GM10266 (cell line): ENCODE results near the gene RINT1.

Source experiments
- DNase-seq: peaks from one replicate; pipeline ENCODE4 v3.0.0; 2012; ENCODE audit errors: extremely low spot score
- TF ChIP-seq, protein P1 (sequence below): IDR thresholded peaks from 2 replicates; pipeline ENCODE4 v1.5.1; 2012; ENCODE audit warnings: mild to moderate bottlenecking, low read depth; ENCODE audit not compliant: control insufficient read depth, insufficient read depth; ENCODE audit errors: missing control alignments

The RINT1 gene

DNA sequence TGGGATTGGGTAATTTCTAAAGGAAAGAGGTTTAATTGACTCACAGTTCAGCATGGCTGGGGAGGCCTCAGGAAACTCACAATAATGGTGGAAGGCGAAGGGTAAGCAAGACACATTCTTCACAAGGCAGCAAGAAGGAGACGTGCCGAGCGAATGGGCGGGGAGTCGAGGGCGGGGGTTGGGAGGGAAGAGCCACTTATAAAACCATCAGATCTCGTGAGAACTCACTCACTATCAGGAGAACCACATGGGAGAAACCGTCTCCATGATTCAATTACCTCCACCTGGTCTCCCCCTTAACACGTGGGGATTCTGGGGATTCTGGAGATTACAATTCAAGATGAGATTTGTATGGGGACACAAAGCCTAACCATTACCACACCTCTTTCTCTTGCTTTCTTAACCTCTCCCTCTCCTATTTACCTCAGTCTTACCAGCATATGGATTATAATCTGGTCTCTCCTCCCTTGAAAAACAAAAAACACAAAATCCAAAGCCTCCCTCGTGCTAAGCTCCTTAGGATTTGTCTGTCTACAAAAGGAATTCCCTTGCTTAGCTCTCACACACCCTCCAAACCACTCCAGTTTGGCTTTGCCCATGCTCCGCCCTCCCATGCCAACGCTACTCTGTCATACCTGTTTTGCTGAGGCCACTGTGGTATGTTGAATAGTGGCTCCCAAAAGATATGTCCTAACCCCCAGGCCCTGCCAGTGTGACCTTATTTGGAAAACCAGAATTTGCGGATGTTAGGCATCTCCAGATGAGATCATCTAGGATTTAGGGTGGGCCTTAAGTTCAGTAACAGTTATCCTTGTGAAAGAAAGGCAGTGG, 68.9 kb downstream of the RINT1 start:
- DNase-seq, result no peak
- TF ChIP-seq, protein P1, sequence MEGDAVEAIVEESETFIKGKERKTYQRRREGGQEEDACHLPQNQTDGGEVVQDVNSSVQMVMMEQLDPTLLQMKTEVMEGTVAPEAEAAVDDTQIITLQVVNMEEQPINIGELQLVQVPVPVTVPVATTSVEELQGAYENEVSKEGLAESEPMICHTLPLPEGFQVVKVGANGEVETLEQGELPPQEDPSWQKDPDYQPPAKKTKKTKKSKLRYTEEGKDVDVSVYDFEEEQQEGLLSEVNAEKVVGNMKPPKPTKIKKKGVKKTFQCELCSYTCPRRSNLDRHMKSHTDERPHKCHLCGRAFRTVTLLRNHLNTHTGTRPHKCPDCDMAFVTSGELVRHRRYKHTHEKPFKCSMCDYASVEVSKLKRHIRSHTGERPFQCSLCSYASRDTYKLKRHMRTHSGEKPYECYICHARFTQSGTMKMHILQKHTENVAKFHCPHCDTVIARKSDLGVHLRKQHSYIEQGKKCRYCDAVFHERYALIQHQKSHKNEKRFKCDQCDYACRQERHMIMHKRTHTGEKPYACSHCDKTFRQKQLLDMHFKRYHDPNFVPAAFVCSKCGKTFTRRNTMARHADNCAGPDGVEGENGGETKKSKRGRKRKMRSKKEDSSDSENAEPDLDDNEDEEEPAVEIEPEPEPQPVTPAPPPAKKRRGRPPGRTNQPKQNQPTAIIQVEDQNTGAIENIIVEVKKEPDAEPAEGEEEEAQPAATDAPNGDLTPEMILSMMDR, result no peak

DNA sequence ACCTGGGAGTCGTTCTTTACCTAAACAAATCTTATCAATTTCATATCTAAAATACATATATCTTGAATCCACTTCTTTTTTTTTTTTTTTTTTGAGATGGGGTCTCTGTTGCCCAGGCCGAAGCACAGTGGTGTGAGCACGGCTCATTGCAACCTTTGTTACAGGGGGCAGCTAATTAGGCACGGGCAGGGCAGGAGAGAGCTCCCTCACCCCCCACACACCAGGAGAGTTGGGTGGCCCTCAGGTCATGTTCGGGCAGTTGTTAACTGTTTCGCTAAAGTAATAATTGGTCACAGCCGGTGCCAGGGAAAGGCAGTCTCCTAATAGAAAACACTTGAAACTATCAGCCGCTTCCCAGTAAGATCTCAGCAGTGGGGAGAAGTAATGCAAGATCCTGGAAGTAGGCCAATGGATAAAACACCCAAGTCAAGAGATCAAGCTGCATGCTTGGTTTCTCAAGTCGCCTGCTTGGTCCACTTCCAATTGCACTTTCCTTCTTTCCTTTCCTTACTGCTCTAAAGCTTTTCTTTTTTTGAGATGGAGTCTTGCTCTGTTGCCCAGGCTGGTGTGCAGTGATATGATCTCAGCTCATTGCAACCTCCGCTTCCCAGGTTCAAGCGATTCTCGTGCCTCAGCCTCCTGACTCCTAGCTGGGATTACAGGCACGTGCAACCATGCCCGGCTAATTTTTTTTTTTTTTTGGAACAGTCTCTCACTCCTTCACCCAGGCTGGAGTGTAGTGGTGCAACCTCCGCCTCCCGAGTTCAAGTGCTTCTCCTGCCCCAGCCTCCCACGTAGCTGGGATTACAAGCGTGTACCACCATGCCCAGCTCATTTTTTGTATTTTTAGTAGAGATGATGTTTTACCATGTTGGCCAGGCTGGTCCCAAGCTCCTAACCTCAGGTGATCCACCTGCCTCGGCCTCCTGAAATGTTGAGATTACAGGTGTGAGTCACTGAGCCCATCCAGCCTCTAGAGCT, 70.6 kb downstream of the RINT1 start:
- no peak for DNase-seq

DNA sequence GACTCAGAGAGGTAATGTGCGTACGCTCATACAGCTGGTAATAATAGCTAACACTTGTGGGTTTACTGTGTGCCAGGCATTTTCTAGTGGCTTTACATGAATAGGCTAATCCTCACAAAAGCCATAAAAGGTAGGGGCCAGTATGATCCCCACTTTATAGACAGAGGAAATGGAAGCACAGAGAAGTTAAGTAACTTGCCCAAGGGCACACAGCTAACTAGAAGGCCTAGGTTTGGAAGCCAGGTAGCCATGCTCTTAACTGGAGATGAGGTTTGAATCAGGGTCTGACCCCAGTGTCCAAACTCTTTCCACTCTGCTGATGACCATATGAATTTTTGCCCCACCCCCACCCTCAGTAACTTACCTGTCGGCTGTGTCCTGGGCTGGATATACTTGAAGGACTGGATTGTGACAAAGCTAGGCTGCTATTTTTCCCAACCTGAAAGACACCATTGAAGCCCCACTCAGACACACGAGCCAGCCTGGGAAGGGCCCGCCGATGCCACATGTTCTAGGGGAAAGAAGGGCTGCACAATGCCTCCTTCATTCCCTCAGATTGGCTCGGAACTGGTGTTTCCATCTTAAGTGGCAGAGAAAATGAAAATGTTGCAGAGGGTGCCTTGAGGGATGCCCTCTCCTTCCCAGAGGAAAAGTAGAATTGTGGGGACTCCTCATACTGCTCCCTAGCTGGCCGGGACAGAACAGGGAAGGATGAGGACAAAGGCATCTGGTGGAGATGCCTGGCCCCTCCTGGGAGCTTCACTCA, 78.3 kb downstream of the RINT1 start:
- DNase-seq, result no peak
- TF ChIP-seq, protein P1, result no peak

More for the DNA sequence above, 70.6 kb downstream of the RINT1 start:
- TF ChIP-seq, protein P1, result no peak

DNA sequence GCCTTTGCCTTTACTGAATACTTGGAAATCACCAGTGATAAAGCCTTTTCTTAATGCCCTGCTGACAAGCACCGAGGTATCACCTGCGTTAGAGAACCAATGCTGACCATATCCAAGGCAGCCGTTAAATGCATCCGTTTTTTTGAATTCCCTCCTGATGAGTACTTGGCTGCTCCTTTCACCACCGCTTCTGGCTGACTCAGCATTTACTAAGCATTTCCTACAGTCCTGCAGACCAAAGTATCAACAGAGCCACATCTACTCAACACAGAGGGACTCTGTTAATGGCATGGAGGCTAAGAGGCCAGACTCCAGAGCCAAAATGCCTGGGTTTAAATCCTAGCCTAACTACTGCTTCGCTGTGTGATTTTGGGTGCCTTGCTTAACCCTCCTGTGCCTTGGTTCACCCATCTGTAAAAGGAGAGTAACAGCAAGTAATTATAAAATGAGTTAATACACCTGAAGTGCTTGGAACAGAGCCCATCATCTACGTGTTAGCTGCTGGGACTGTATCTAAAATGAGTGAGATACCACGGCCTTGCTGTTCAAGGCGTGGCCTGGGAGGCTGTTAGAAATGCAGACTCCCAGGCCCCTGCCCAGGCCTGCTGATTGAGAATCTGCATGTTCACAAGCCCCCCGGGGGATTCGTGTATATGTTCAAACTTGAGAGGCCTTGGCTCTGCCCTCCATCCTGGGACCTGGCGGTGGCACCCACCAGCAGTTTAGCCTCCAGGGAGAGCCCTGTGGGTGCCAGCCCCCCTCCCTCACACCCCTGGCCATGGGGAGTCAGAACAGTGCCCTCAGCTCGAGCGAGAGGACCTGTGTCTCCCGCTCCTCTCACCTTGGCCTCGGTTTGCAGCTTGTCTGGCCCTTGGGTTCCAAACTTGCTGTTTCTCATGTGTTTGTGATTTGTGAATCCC, 80.1 kb downstream of the RINT1 start:
- DNase-seq, result no peak
- TF ChIP-seq, protein P1, result no peak

DNA sequence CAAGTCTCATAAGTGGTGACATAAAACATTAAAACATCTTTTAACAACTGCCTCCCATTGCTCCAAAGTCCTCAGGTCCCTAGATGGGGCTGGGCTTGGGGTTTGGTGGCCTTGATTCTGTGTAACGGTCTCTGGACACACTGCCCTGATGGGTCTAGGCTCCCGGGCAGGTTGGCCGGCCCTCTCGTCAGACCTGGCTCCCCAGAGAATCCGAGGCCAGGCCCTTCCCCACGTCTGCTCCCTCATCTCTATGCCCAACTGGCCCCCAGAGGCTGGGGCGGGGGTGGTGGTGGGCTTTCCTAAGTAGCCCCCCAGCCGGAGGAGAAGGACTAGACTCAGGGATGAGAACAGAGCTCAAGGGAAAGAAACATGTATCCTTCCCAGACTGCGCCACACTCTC, 80.8 kb downstream of the RINT1 start:
- TF ChIP-seq, protein P1, result no peak
- no peak for DNase-seq

DNA sequence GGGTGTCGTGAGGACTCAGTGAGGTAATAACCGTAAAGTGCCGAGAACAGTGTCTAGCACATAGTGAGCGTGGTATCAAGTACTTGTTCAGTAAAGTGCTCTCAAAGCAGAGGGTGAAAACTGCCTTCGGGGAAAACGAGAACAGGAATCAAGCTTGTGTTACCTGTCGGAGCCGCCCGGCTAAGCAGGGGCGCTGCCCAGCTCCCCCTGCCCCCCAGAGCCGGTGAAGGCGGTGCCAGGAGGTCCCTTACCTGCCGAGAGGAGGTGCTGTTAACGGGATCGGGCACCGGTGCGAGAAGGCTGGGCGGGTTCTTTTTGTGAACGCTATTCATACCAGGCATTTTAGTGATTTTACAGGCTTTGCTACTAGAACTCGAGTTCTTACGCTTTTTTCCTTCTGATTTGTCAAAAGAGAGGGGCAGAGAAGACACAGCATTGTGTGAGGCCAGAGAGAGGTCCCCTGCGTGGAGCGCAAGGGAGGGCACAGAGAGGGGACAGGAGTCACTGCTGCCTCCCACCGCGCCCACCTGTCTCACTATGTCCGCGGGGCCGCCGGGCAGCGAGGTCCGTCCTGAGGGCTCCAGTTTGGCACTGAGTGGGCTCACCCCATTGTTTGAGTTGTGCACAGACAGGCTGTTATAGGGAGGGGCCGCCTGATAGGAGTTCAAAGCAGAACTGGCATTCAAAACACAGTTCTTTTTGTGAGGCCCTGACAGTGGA, 81.8 kb downstream of the RINT1 start:
- TF ChIP-seq, protein P1, result no peak
- no peak for DNase-seq
